Endodermal cell (in vitro differentiated cells): ENCODE data around the gene LIN9. TPM values are rescaled to one million over a fixed set of nuclear protein-coding genes. Genes with fewer than 3 reads are reported as not detected.

Source experiments
- DNase-seq: peaks from one replicate; pipeline ENCODE4 v3.0.0-alpha.2; 2017
- H3K27ac ChIP-seq: 2 replicates; pipeline ENCODE4 v1.5.1; 2013; ENCODE audit warnings: mild to moderate bottlenecking, low read depth, low read length, moderate library complexity
- H3K27me3 ChIP-seq: 2 replicates; pipeline ENCODE4 v1.6.1; 2013; ENCODE audit warnings: mild to moderate bottlenecking, low read length, moderate library complexity; ENCODE audit not compliant: insufficient read depth, control insufficient read depth, poor library complexity, severe bottlenecking
- H3K36me3 ChIP-seq: 2 replicates; pipeline ENCODE4 v1.7.0; 2013; ENCODE audit warnings: mild to moderate bottlenecking, low read length, moderate library complexity; ENCODE audit not compliant: control insufficient read depth, insufficient read depth
- H3K4me1 ChIP-seq: one replicate; pipeline ENCODE4 v1.7.0; 2013; ENCODE audit warnings: low read length; ENCODE audit not compliant: control insufficient read depth, insufficient read depth
- H3K4me3 ChIP-seq: 2 replicates; pipeline ENCODE4 v1.5.1; 2013; ENCODE audit warnings: mild to moderate bottlenecking, low read length, moderate library complexity
- H3K9ac ChIP-seq: 2 replicates; pipeline ENCODE4 v1.6.1; 2013; ENCODE audit warnings: mild to moderate bottlenecking, low read length, moderate library complexity; ENCODE audit not compliant: poor library complexity, severe bottlenecking; ENCODE audit errors: extremely low read depth
- H3K9me3 ChIP-seq: 2 replicates; pipeline ENCODE4 v1.6.1; 2013; ENCODE audit warnings: mild to moderate bottlenecking, low read length, moderate library complexity; ENCODE audit not compliant: control insufficient read depth
- H3K27ac Mint-ChIP-seq: 2 replicates; pipeline ENCODE4 v1.8.0; 2020; ENCODE audit warnings: mixed read lengths
- H3K27me3 Mint-ChIP-seq: 2 replicates; pipeline ENCODE4 v1.8.0; 2021; ENCODE audit warnings: mild to moderate bottlenecking, mixed read lengths; ENCODE audit not compliant: insufficient read depth
- H3K36me3 Mint-ChIP-seq: 2 replicates; pipeline ENCODE4 v1.8.0; 2020; ENCODE audit warnings: low read depth, mixed read lengths
- H3K4me1 Mint-ChIP-seq: 2 replicates; pipeline ENCODE4 v1.8.0; 2020; ENCODE audit warnings: mixed read lengths
- H3K4me3 Mint-ChIP-seq: 2 replicates; pipeline ENCODE4 v1.8.0; 2020; ENCODE audit warnings: mild to moderate bottlenecking, moderate library complexity, mixed read lengths
- H3K9me3 Mint-ChIP-seq: 2 replicates; pipeline ENCODE4 v1.8.0; 2020; ENCODE audit warnings: mild to moderate bottlenecking, mixed read lengths
- WGBS, 2 experiments: methylation state at CpG; one replicate each; pipeline versions ENCODE4 v1.1.5 to v1.1.7; 2013; ENCODE audit warnings: missing lambda C conversion rate in 2 of 2, mixed read lengths in 1 of 2; ENCODE audit not compliant: insufficient coverage in 1 of 2, insufficient read length in 1 of 2; 5-methylcytosine and 5-hydroxymethylcytosine counted together
- total RNA-seq, 2 donors: library from RNA; stranded (reverse); fragmentation: NEBNext Ultra II Directional in 1 of 2; extraction: Animal tissue kit (Norgen Biotek cat#: 25700) in 1 of 2; gene quantifications; 2 replicates in 1 of 2; 3 replicates in 1 of 2; pipeline ENCODE4 v1.2.1, GENCODE V29; 2021
- TF ChIP-seq, protein P1 (sequence below): fragments of 200-600 bp; sonication (generic); conservative IDR thresholded peaks from 2 replicates; pipeline ENCODE4 v1.5.0; 2021; ENCODE audit warnings: antibody characterized with exemption, mild to moderate bottlenecking

The LIN9 gene
- total RNA-seq, 2 donors from 2014 or later, result 9.9 to 11.3 TPM

DNA sequence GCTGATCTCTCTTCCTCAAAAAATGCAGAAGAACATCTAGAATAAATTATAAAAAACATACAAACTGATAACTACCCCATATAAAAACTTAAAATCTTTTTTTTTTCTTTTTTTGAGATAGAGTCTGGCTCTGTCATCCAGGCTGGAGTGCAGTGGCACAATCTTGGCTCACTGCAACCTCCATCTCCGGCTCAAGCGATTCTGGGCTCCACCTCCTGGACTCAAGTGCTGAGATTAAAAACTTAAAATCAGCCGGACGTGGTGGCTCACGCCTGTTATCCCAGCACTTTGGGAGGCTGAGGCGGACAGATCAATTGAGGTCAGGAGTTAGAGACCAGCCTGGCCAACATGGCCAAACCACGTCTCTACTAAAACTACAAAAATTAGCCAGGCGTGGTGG is 31.1 kb downstream of the LIN9 start:
- Histone ChIP-seq H3K27me3 (no peaks in the 10 kb centered on the region), H3K4me1 (peaks cover under 1% of the 10 kb centered on the region), H3K27ac (no peak overlapping the region), H3K9me3 (no peaks in the 10 kb centered on the region), H3K9ac (no peak overlapping the region), H3K4me3 (no peak overlapping the region), H3K36me3 (peaks cover 45% of the 10 kb centered on the region)
- H3K9me3 Mint-ChIP-seq, result no peaks in the 10 kb centered on the region
- DNase-seq, result no peak
- TF ChIP-seq, protein P1, sequence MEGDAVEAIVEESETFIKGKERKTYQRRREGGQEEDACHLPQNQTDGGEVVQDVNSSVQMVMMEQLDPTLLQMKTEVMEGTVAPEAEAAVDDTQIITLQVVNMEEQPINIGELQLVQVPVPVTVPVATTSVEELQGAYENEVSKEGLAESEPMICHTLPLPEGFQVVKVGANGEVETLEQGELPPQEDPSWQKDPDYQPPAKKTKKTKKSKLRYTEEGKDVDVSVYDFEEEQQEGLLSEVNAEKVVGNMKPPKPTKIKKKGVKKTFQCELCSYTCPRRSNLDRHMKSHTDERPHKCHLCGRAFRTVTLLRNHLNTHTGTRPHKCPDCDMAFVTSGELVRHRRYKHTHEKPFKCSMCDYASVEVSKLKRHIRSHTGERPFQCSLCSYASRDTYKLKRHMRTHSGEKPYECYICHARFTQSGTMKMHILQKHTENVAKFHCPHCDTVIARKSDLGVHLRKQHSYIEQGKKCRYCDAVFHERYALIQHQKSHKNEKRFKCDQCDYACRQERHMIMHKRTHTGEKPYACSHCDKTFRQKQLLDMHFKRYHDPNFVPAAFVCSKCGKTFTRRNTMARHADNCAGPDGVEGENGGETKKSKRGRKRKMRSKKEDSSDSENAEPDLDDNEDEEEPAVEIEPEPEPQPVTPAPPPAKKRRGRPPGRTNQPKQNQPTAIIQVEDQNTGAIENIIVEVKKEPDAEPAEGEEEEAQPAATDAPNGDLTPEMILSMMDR, result no peak
- WGBS, 2 experiments, result 95 to 97% methylated on average over 8 of the region's 8 CpGs
- H3K27me3 Mint-ChIP-seq, result no peaks in the 10 kb centered on the region
- no peak overlapping the region for H3K27ac Mint-ChIP-seq
- H3K4me1 Mint-ChIP-seq, result peaks cover under 1% of the 10 kb centered on the region
- H3K4me3 Mint-ChIP-seq, result no peak overlapping the region
- H3K36me3 Mint-ChIP-seq, result peaks cover 38% of the 10 kb centered on the region

DNA sequence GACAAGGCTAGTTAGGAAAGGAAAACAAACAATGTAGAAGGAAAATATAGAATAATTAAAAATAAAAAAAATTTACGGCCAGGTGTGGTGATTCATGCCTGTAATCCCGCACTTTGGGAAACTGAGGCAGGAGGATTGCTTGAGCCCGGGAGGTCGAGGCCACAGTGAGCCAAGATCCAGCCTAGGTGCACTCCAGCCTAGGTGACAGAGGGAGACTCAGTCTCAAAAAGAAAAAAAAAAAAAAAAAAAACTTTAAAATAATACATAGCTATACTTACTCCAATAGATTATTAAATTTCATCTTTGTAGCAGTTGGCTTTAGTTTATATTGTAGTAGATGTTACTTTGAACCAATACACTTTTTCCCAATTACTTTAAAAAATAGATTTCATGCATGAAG is 32.0 kb downstream of the LIN9 start:
- no peak overlapping the region for H3K4me3 ChIP-seq
- TF ChIP-seq, protein P1, result no peak
- H3K9ac ChIP-seq, result no peak overlapping the region
- no peaks in the 10 kb centered on the region for H3K27me3 ChIP-seq
- peaks cover 39% of the 10 kb centered on the region for H3K36me3 ChIP-seq
- no peak overlapping the region for H3K27ac ChIP-seq
- H3K4me3 Mint-ChIP-seq, result no peak overlapping the region
- peaks cover 39% of the 10 kb centered on the region for H3K36me3 Mint-ChIP-seq
- no peak overlapping the region for H3K27ac Mint-ChIP-seq
- peaks cover 2% of the 10 kb centered on the region for H3K4me1 ChIP-seq
- no peaks in the 10 kb centered on the region for H3K9me3 ChIP-seq
- peaks cover 5% of the 10 kb centered on the region for H3K4me1 Mint-ChIP-seq
- no peak for DNase-seq
- WGBS, 2 experiments, result 97% methylated on average over 4 of the region's 4 CpGs; no CpG with 5 or more reads in 1 of the 2 experiments
- no peaks in the 10 kb centered on the region for H3K9me3 Mint-ChIP-seq
- no peaks in the 10 kb centered on the region for H3K27me3 Mint-ChIP-seq

DNA sequence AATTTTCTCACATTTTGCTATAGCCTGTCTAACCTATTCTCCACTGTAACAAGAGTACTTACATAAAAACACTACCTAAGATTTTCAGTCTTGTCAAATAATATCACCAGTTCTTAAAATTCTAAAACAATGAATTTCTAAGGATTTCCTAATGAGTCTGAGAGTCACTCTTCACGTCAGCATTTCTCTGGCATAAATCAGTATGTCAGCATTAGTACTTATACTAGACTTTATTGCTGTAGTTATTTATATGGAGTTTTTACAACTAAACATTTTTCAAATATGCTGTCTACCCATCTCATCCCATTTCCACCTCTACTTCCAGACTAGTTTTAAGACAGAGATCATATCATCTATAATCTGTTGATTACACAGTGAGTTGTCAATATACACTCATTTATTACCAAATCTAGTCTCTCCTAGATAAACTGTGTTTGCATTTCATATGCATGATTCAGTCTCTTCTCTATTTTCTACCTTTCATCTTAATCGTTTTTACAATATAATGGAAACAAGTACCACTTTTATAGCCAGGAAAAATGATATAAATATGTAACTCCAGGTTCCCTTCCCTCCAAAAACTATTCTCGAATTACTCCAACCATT is 32.8 kb downstream of the LIN9 start:
- no peaks in the 10 kb centered on the region for H3K27me3 Mint-ChIP-seq
- no peaks in the 10 kb centered on the region for H3K9me3 Mint-ChIP-seq
- H3K9me3 ChIP-seq, result no peaks in the 10 kb centered on the region
- DNase-seq, result no peak
- H3K4me3 Mint-ChIP-seq, result no peak overlapping the region
- TF ChIP-seq, protein P1, result no peak
- peaks cover 2% of the 10 kb centered on the region for H3K4me1 ChIP-seq
- peaks cover 39% of the 10 kb centered on the region for H3K36me3 Mint-ChIP-seq
- no peak overlapping the region for H3K9ac ChIP-seq
- H3K4me3 ChIP-seq, result no peak overlapping the region
- WGBS, 2 experiments, result 98% methylated on average over 3 of the region's 3 CpGs; no CpG with 5 or more reads in 1 of the 2 experiments
- no peaks in the 10 kb centered on the region for H3K27me3 ChIP-seq
- no peak overlapping the region for H3K27ac Mint-ChIP-seq
- H3K27ac ChIP-seq, result no peak overlapping the region
- H3K4me1 Mint-ChIP-seq, result peaks cover 5% of the 10 kb centered on the region
- peaks cover 41% of the 10 kb centered on the region for H3K36me3 ChIP-seq
